GM23338 (cell line): ENCODE measurements around the gene SLC34A3. TPM values are rescaled to one million over a fixed set of nuclear protein-coding genes. Genes with fewer than 3 reads are reported as not detected.

ENCODE experiments used
- ATAC-seq: fragments of 200-7000 bp; cut with Tn5 transposase; 3 replicates; pipeline ENCODE4 v1.9.1; 2020
- DNase-seq: peaks from one replicate; pipeline ENCODE4 v3.0.0-alpha.2; 2015; ENCODE audit warnings: low spot score
- H2AFZ ChIP-seq: fragments of 200-600 bp; sonication (generic); 2 replicates; pipeline ENCODE4 v1.8.0; 2016; ENCODE audit warnings: antibody characterized with exemption, mild to moderate bottlenecking, moderate library complexity
- H3F3A ChIP-seq: fragments of 200-600 bp; sonication (generic); replicated peaks from 2 replicates; pipeline ENCODE4 v1.8.0; 2017; ENCODE audit warnings: antibody characterized with exemption, mixed run types, low read depth
- H3K27ac ChIP-seq: fragments of 200-600 bp; sonication (generic); 2 replicates; pipeline ENCODE4 v1.6.1; 2016; ENCODE audit warnings: low read depth
- H3K27me3 ChIP-seq: fragments of 200-600 bp; sonication (generic); 2 replicates; pipeline ENCODE4 v1.8.0; 2016; ENCODE audit warnings: mild to moderate bottlenecking, mixed run types, moderate library complexity; ENCODE audit not compliant: insufficient read depth
- H3K36me3 ChIP-seq: fragments of 200-600 bp; sonication (generic); 2 replicates; pipeline ENCODE4 v1.8.0; 2016; ENCODE audit warnings: mild to moderate bottlenecking; ENCODE audit not compliant: insufficient read depth
- H3K4me1 ChIP-seq: fragments of 200-600 bp; sonication (generic); 2 replicates; pipeline ENCODE4 v1.8.0; 2016; ENCODE audit warnings: mild to moderate bottlenecking, moderate library complexity; ENCODE audit not compliant: insufficient read depth
- H3K4me2 ChIP-seq: fragments of 200-600 bp; sonication (generic); 2 replicates; pipeline ENCODE4 v1.7.1; 2017; ENCODE audit warnings: mixed run types
- H3K4me3 ChIP-seq: fragments of 200-600 bp; sonication (generic); 2 replicates; pipeline ENCODE4 v1.6.1; 2016; ENCODE audit warnings: mixed run types
- H3K79me2 ChIP-seq: fragments of 200-600 bp; sonication (generic); replicated peaks from 2 replicates; pipeline ENCODE4 v1.8.0; 2017; ENCODE audit warnings: mild to moderate bottlenecking; ENCODE audit not compliant: insufficient read depth
- H3K9me2 ChIP-seq: fragments of 200-600 bp; sonication (generic); 2 replicates; pipeline ENCODE4 v1.8.0; 2017; ENCODE audit not compliant: insufficient read depth
- H4K20me1 ChIP-seq: fragments of 200-600 bp; sonication (generic); replicated peaks from 2 replicates; pipeline ENCODE4 v1.8.0; 2017; ENCODE audit warnings: mild to moderate bottlenecking; ENCODE audit not compliant: insufficient read depth
- H3K27ac Mint-ChIP-seq: 2 replicates; pipeline ENCODE4 v1.8.0; 2020; ENCODE audit warnings: inconsistent platforms, mild to moderate bottlenecking, moderate library complexity, mixed read lengths
- H3K27me3 Mint-ChIP-seq: 3 replicates; pipeline ENCODE4 v1.8.0; 2022; ENCODE audit warnings: low read depth, mild to moderate bottlenecking, moderate library complexity, mixed read lengths, inconsistent platforms; ENCODE audit not compliant: insufficient read depth, poor library complexity
- H3K36me3 Mint-ChIP-seq: 3 replicates; pipeline ENCODE4 v1.8.0; 2021; ENCODE audit warnings: low read depth, mild to moderate bottlenecking, inconsistent platforms, moderate library complexity, mixed read lengths
- H3K4me1 Mint-ChIP-seq: 3 replicates; pipeline ENCODE4 v1.8.0; 2020; ENCODE audit warnings: mild to moderate bottlenecking, inconsistent platforms, mixed read lengths
- H3K4me3 Mint-ChIP-seq: 3 replicates; pipeline ENCODE4 v1.8.0; 2021; ENCODE audit warnings: moderate library complexity, mild to moderate bottlenecking, inconsistent platforms, mixed read lengths
- H3K9me3 Mint-ChIP-seq: 3 replicates; pipeline ENCODE4 v1.8.0; 2020; ENCODE audit warnings: moderate library complexity, mild to moderate bottlenecking, inconsistent platforms, mixed read lengths
- EZH2 ChIP-seq: fragments of 200-600 bp; sonication (generic); IDR thresholded peaks from one replicate; pipeline ENCODE4 v1.8.0; 2017; ENCODE audit warnings: antibody characterized with exemption, mild to moderate bottlenecking, low read depth; ENCODE audit not compliant: unreplicated experiment
- NANOG ChIP-seq: IDR thresholded peaks from 2 replicates; pipeline ENCODE4 v1.6.1; 2016; ENCODE audit warnings: antibody characterized with exemption, borderline replicate concordance
- POLR2AphosphoS5 ChIP-seq: IDR thresholded peaks from 2 replicates; pipeline ENCODE4 v1.6.1; 2016; ENCODE audit warnings: antibody characterized with exemption, low read depth
- STAT1 ChIP-seq: IDR thresholded peaks from one replicate; pipeline ENCODE4 v1.6.1; 2016; ENCODE audit warnings: antibody characterized with exemption; ENCODE audit not compliant: unreplicated experiment
- ZNF331 ChIP-seq: fragments of 250-450 bp; sonication (Bioruptor Pico); IDR thresholded peaks from 2 replicates; pipeline ENCODE4 v1.5.0; 2020; ENCODE audit warnings: low read depth, mild to moderate bottlenecking, moderate library complexity
- polyA plus RNA-seq: library from polyadenylated mRNA; unstranded; fragments of >200 nt; fragmentation: Nextera tagmentation; extraction: Ambion mirVana; gene quantifications from 2 replicates; pipeline ENCODE4 v1.2.1, GENCODE V29; 2016
- total RNA-seq: library from RNA; depleted of rRNA; stranded (reverse); fragments of >200 nt; shearing (Covaris generic); gene quantifications from 2 replicates; pipeline ENCODE4 v1.2.3, GENCODE V29; 2014
- TF ChIP-seq, protein P1 (sequence below): fragments of 250-450 bp; sonication (Bioruptor Pico); IDR thresholded peaks from 2 replicates; pipeline ENCODE4 v1.5.0; 2020; ENCODE audit warnings: mild to moderate bottlenecking, moderate library complexity

Gene SLC34A3
- total and polyA plus RNA-seq, 2 experiments from 2014 or later: not detected

DNA sequence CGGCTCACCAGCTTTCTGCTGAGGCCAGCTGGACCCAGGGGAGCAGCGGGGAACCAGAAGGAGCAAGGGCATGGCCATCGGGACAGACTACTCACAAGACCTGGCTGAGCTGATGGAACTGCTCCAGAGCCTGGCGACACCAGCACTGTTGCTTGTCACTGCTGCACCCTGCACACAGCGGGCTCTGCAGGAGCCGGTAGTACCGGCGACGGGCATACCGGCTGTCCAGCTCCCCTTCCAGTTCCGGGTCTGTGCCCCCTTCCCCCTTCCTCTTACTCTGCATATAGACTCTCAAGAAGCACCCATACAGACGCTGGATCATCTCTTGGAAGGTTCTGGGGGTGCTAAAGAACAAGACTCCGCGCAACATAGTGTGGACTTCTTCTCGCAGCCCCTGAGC lies 43.3 kb upstream of the SLC34A3 start (continued):
- TF ChIP-seq, protein P1, sequence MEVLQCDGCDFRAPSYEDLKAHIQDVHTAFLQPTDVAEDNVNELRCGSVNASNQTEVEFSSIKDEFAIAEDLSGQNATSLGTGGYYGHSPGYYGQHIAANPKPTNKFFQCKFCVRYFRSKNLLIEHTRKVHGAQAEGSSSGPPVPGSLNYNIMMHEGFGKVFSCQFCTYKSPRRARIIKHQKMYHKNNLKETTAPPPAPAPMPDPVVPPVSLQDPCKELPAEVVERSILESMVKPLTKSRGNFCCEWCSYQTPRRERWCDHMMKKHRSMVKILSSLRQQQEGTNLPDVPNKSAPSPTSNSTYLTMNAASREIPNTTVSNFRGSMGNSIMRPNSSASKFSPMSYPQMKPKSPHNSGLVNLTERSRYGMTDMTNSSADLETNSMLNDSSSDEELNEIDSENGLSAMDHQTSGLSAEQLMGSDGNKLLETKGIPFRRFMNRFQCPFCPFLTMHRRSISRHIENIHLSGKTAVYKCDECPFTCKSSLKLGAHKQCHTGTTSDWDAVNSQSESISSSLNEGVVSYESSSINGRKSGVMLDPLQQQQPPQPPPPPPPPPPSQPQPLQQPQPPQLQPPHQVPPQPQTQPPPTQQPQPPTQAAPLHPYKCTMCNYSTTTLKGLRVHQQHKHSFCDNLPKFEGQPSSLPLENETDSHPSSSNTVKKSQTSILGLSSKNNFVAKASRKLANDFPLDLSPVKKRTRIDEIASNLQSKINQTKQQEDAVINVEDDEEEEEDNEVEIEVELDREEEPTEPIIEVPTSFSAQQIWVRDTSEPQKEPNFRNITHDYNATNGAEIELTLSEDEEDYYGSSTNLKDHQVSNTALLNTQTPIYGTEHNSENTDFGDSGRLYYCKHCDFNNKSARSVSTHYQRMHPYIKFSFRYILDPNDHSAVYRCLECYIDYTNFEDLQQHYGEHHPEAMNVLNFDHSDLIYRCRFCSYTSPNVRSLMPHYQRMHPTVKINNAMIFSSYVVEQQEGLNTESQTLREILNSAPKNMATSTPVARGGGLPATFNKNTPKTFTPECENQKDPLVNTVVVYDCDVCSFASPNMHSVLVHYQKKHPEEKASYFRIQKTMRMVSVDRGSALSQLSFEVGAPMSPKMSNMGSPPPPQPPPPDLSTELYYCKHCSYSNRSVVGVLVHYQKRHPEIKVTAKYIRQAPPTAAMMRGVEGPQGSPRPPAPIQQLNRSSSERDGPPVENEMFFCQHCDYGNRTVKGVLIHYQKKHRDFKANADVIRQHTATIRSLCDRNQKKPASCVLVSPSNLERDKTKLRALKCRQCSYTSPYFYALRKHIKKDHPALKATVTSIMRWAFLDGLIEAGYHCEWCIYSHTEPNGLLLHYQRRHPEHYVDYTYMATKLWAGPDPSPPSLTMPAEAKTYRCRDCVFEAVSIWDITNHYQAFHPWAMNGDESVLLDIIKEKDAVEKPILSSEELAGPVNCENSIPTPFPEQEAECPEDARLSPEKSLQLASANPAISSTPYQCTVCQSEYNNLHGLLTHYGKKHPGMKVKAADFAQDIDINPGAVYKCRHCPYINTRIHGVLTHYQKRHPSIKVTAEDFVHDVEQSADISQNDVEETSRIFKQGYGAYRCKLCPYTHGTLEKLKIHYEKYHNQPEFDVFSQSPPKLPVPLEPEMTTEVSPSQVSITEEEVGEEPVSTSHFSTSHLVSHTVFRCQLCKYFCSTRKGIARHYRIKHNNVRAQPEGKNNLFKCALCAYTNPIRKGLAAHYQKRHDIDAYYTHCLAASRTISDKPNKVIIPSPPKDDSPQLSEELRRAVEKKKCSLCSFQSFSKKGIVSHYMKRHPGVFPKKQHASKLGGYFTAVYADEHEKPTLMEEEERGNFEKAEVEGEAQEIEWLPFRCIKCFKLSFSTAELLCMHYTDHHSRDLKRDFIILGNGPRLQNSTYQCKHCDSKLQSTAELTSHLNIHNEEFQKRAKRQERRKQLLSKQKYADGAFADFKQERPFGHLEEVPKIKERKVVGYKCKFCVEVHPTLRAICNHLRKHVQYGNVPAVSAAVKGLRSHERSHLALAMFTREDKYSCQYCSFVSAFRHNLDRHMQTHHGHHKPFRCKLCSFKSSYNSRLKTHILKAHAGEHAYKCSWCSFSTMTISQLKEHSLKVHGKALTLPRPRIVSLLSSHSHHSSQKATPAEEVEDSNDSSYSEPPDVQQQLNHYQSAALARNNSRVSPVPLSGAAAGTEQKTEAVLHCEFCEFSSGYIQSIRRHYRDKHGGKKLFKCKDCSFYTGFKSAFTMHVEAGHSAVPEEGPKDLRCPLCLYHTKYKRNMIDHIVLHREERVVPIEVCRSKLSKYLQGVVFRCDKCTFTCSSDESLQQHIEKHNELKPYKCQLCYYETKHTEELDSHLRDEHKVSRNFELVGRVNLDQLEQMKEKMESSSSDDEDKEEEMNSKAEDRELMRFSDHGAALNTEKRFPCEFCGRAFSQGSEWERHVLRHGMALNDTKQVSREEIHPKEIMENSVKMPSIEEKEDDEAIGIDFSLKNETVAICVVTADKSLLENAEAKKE (CRISPR knock-in tag): no peak

DNA sequence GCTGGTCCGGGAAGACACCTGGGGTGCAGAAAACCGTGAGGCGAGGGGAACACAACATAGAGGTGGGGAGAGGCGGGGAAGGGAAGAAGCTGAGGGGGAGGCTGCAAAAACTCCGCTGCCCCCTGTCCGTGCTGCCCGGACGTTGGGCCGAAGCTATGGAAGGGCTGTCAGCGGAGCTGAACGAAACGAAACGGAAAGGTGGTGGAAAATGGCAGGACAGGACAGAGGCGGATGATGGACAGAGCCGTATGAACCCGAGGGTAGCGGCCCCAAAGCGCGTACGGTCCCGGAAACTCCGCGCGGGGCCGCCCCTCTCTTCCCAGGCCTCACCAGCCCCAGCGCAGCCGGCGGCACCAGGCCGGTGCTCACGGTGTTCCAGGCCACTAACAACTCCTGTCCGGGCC lies 42.6 kb upstream of the SLC34A3 start:
- H3K79me2 ChIP-seq: peaks cover 25% of the 10 kb centered on the region
- peaks cover 17% of the 10 kb centered on the region for H3K36me3 Mint-ChIP-seq
- TF ChIP-seq ZNF331: no peak
- TF ChIP-seq STAT1: no peak
- TF ChIP-seq POLR2AphosphoS5: no peak
- TF ChIP-seq EZH2: no peak
- TF ChIP-seq NANOG: no peak

More for the DNA sequence above, 42.6 kb upstream of the SLC34A3 start:
- Histone ChIP-seq H3K27ac (no peak overlapping the region), H2AFZ (peak overlapping the region; percentile 91; the same call in 1 of the 2 replicates), H3K4me1 (peaks cover 13% of the 10 kb centered on the region), H3K4me3 (peak overlapping the region; percentile 94), H3K4me2 (peak overlapping the region; percentile 93), H3K9me2 (no peaks in the 10 kb centered on the region), H3K36me3 (no peaks in the 10 kb centered on the region), H4K20me1 (peaks cover 5% of the 10 kb centered on the region; the same call in 1 of the 2 replicates), H3K27me3 (no peaks in the 10 kb centered on the region), H3F3A (0 out of 2 replicates have a peak, but pooled peaks cover 4% of the 10 kb centered on the region)
- H3K27ac Mint-ChIP-seq: peak overlapping the region; percentile 84; the same call in 1 of the 2 replicates
- H3K9me3 Mint-ChIP-seq: no peaks in the 10 kb centered on the region
- peaks cover 9% of the 10 kb centered on the region for H3K4me1 Mint-ChIP-seq
- ATAC-seq (peak; percentile 31), DNase-seq (no peak)
- H3K4me3 Mint-ChIP-seq: peak overlapping the region; percentile 91
- peaks cover 13% of the 10 kb centered on the region for H3K27me3 Mint-ChIP-seq
